Stimulated activated effector memory CD8-positive, alpha-beta T cell treated with anti-CD3 and anti-CD28 coated beads, Interleukin-12 subunit alpha, Interleukin-12 subunit beta, amount 100 ng/mL, for 72 hours (primary cell): ENCODE measurements around the gene DPYSL3.
"Not testable (repeated sequence)": the region's sequence is repeated elsewhere in the genome, so short reads cannot be mapped to it uniquely, and the experiment has no call there.

Source experiments
- ATAC-seq: fragments of 150-1000 bp; cut with Tn5 transposase; 2 replicates; pipeline ENCODE4 v1.10.0; 2021
- DNase-seq, 2 donors: peaks; one replicate each; pipeline ENCODE4 v3.0.0; 2021 to 2022; ENCODE audit warnings: low spot score in 2 of 2
- H3K27ac Mint-ChIP-seq: one replicate; pipeline ENCODE4 v1.8.0; 2022; ENCODE audit warnings: mild to moderate bottlenecking, mixed read lengths
- H3K36me3 Mint-ChIP-seq: one replicate; pipeline ENCODE4 v1.8.0; 2022; ENCODE audit warnings: mild to moderate bottlenecking, mixed read lengths
- H3K4me1 Mint-ChIP-seq: one replicate; pipeline ENCODE4 v1.8.0; 2022; ENCODE audit warnings: mixed read lengths
- H3K4me3 Mint-ChIP-seq: one replicate; pipeline ENCODE4 v1.8.0; 2022; ENCODE audit warnings: mild to moderate bottlenecking, mixed read lengths
- H3K9me3 Mint-ChIP-seq: one replicate; pipeline ENCODE4 v1.8.0; 2022; ENCODE audit warnings: mixed read lengths

DPYSL3 gene

DNA sequence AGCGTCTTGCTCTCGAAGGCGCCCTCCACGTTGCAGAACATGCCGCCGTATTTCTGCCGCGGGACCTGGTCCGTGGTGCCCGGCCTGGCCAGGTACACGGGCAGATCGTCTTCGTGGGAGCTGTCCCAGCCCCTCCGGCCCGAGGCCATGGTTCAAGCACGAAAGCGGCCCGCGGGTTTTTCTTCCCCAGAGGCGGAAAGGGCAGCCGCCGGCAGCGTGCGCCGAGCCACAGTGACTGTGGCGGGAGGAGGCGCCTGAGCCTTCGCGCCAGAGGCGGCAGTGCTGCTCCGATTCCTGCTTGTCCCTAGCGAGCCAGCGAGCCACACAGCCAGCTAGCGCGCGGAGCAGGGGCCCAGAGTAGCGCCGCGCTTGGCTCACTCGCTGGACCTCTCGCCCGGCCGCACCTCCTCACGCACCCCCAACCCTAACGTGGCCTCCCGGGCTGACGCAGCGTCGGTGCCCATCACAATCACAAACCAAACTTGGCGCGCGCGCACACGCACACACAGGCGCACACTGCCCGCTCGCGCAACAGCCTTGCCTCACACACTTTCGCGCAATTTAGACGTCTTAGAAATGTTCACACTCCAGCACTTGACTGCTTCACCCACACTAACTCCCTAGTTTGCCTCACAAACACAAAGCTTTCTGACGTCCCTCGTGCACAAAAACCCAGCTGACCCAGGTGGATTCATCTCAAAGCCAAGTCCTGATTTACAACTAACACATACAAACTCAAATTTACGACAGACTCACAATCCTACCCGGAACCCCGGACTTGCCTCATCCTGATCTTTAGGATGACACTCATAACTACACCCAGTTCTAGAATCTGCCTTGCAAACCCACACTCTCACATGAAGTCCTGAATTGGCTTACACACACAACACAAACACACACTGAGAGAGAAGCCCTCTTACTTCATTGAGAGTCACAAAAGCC lies at the start of gene DPYSL3:
DPYSL3 (minus strand) TSS at position 359 of the 942 bp plus-strand sequence; CDS start at position 149, 210 bp downstream.
- Mint-ChIP-seq H3K4me3 (no peak within 1 kb of the TSS), H3K9me3 (no peaks in the 10 kb centered on the region), H3K36me3 (no peaks in the 10 kb centered on the region), H3K4me1 (peaks cover 6% of the 10 kb centered on the region), H3K27ac (no peak within 1 kb of the TSS)
- DNase-seq: no peak
- ATAC-seq: peak; percentile 47

DNA sequence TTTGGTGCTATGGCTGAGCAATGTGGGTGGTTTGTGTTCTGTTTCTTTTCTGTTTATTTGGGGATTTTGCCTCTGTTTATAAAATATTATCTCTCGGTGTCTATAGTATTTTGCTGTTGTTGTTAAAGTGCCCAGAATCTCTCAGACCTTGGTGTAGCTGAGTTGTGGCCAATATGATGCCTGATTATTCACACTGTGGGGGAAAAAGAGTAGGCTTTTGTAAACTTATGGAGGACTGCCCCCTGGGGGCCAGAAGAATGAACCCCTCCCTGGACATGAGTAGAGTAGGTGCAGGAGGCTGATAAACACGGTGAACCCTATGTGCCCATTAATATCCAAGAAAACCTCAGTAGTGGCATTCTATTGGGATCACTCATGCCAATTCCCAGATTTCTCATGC lies 49.0 kb upstream of the DPYSL3 start:
- Mint-ChIP-seq H3K9me3 (no peaks in the 10 kb centered on the region), H3K27ac (no peak overlapping the region), H3K4me3 (no peak overlapping the region), H3K36me3 (no peaks in the 10 kb centered on the region), H3K4me1 (no peaks in the 10 kb centered on the region)
- ATAC-seq: peak; percentile 37
- no peak for DNase-seq

DNA sequence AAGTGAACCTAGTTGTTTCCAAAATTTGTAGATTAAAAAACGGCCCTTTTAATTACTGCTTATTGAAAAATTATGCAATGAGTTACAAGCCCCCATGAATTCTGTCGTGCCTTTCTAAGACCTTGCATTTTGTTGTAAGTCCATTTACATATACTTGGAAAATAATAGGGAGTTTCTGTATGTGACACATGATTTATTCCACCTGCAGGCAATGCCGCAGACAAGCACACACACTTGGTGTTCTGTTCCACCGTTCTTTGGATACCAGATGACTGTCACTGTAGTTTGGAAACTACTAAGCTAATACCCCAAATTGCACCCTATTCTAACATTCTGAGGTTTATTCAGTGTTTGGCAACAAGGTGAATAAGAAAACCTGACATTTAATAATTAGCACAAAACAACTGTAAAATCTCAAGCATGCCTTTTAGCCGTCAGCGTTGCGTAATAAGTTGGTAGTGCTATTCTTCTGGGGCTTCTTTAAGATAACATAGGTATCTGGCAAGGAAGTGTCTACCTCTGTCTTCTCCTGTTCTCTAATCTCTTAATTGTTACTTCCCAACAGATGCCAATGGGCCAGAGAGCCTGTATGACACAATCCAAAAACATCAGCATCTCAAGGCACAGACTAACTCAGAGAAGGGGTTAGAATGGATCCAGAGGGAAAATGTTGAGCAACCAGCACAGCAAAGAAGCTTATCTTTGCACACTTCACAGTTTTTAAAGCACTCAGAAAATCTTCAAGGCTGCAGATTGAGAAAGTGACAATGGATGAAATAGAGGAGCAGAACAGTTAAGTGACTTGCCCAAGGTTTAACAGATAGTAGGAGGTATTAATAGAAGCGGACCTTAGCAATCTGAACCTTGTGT lies 48.2 kb upstream of the DPYSL3 start:
- ATAC-seq (no peak), DNase-seq (no peak)
- Mint-ChIP-seq H3K27ac (no peak overlapping the region), H3K4me3 (no peak overlapping the region), H3K4me1 (no peaks in the 10 kb centered on the region), H3K9me3 (no peaks in the 10 kb centered on the region), H3K36me3 (no peaks in the 10 kb centered on the region)

DNA sequence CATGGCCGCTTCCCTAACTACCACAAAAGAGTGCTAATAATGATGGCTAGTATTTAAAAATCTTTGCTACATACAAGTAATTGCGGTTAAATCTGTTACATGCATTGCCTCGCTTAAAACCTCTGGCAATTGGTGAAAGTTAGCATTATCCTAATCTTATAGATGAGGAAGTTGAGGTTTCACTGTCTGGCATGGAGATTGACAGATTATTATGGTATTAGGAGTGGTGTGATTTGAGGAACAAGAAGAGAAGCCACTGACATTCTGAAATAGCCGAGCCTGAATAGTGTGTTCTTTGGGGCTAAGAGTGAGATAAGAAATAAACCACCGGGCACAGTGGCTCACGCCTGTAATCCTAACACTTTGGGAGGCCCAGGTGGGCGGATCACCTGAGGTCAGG lies 45.3 kb upstream of the DPYSL3 start:
- Mint-ChIP-seq H3K27ac (no peak overlapping the region), H3K36me3 (no peaks in the 10 kb centered on the region), H3K4me3 (no peak overlapping the region), H3K4me1 (no peaks in the 10 kb centered on the region), H3K9me3 (no peaks in the 10 kb centered on the region)
- DNase-seq (no peak), ATAC-seq (no peak)

DNA sequence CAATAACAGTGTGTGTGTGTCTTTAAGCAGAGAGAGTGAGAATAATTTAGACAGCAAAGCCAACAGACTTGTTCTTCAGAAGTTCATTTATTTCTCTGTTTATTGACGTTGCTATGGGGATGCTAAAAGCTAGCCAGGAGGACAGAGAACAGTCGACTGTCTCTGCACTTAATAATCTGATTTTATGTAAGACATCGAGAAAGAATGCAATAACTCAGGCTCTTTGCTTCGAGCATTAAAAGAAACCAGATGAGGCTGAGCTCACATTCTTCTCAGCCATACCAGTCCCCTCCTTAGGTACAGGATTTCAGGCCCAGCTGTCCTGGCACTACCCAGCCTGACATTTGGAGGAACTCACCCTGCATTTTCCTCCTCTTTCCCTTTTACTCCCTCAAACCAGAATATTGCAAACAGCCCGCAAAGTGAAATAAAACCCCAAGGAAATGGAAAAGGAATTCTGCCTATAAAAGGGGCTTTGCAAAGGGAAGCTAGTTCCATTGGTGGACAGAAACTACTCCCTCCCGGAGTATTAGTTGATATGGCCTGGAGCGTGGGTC lies 44.5 kb upstream of the DPYSL3 start:
- Mint-ChIP-seq H3K27ac (no peak overlapping the region), H3K36me3 (no peaks in the 10 kb centered on the region), H3K9me3 (peaks cover 2% of the 10 kb centered on the region), H3K4me3 (no peak overlapping the region), H3K4me1 (no peaks in the 10 kb centered on the region)
- DNase-seq: no peak
- no peak for ATAC-seq

DNA sequence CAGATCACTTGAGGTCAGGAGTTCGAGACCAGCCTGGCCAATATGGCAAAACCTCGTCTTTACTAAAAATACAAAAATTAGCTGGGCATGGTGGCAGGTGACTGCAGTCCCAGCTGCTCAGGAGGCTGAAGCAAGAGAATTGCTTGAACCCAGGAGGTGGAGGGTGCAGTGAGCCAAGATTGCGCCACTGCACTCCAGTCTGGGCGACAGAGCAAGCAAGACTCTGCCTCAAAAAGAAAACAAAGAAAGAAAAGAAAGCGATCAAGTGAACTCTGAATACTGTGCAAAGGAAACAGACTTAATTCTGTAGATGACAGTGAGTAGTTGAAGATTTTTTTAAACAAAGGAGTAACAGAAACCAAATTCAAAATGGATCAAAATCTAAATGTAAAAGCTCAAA lies 43.9 kb upstream of the DPYSL3 start:
- not testable (repeated sequence) for H3K9me3 Mint-ChIP-seq, H3K27ac Mint-ChIP-seq, H3K36me3 Mint-ChIP-seq, H3K4me1 Mint-ChIP-seq, ATAC-seq, DNase-seq, H3K4me3 Mint-ChIP-seq

DNA sequence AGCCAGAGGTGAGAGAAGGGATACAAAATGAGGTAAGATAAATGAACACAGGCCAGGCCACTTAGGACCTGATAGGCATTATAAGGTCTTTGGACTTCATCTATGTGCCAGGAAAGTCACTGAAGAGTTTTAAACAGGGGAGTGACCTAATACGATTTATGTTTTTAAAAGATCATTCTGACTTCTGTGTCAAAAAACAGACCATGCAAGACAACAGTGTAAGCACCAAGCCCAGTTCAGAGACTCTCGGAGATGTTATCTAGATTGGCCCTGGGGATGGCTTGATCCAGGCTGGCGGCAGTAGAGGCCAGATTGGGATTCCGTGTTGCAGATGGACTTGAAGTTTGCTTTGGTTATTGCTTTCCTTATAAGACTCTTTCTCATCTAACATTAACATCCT lies 43.0 kb upstream of the DPYSL3 start:
- ATAC-seq: no peak
- H3K27ac Mint-ChIP-seq: no peak overlapping the region
- DNase-seq: no peak
- no peaks in the 10 kb centered on the region for H3K4me1 Mint-ChIP-seq
- no peaks in the 10 kb centered on the region for H3K36me3 Mint-ChIP-seq
- no peak overlapping the region for H3K4me3 Mint-ChIP-seq
- peaks cover 3% of the 10 kb centered on the region for H3K9me3 Mint-ChIP-seq

DNA sequence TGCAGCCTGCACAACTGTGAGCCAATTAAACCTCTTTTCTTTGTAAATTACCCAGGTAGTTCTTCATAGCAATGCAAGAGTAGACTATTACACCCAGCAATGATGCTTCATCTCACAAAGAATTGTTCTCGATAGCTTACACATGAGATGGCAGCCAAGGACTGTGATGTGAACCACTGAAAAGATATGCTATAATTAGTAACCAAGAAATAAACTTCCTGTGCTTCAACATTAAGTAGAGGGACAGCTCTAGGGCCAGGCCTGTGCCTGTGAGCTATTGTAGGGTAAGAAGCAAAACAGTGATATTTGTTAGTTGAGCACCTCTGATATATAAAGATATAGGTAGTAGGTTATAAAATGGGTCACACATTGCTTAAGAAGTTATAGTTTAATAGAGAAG lies 41.8 kb upstream of the DPYSL3 start:
- no peak for DNase-seq
- peaks cover 3% of the 10 kb centered on the region for H3K9me3 Mint-ChIP-seq
- no peak for ATAC-seq

DNA sequence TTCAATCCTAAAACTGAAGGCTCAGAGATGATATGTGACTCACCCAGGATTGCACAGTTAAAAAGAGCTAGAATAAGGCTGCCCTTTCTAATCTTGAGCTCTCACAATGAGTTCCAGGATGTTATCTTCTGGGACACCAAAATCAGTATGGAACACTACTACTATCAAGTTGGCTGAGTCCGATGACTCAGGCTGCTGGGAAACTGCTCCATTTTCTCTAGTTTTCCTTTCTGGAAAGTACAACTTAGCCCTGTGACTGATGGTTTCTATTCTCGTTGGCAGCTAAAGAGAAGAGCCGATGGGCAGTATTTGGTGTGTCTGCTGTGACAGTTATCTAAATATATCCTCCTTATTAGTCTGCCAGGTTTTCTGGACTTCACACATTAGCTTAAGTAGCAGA lies 37.9 kb upstream of the DPYSL3 start:
- H3K36me3 Mint-ChIP-seq: no peaks in the 10 kb centered on the region
- H3K9me3 Mint-ChIP-seq: peaks cover 3% of the 10 kb centered on the region
- no peak for ATAC-seq
- no peak overlapping the region for H3K4me3 Mint-ChIP-seq
- no peak overlapping the region for H3K27ac Mint-ChIP-seq
- no peak for DNase-seq
- H3K4me1 Mint-ChIP-seq: no peaks in the 10 kb centered on the region

More for the DNA sequence above, 41.8 kb upstream of the DPYSL3 start:
- H3K4me3 Mint-ChIP-seq: no peak overlapping the region
- H3K36me3 Mint-ChIP-seq: no peaks in the 10 kb centered on the region
- H3K4me1 Mint-ChIP-seq: no peaks in the 10 kb centered on the region
- H3K27ac Mint-ChIP-seq: no peak overlapping the region

DNA sequence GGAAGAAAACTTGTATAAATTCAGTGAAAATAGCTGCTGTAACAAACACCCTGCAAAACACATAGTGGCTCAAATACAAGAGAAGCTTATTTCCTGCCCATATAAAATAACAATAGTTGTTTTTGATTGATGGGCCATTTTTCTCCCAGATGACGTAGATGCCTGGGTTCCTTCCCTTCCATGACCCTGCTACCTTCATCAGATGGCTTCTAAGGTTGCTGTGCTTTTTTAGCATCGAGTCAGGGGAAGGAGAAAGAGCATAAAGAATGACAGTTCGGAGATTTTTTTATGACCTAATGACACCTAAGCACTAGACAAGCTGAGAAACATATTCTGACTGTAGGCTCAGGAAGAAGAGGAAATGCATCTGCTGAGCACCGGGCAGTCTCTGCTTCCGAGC lies 34.7 kb upstream of the DPYSL3 start:
- DNase-seq (no peak), ATAC-seq (no peak)
- Mint-ChIP-seq H3K9me3 (peaks cover 3% of the 10 kb centered on the region), H3K4me1 (no peaks in the 10 kb centered on the region), H3K36me3 (no peaks in the 10 kb centered on the region), H3K4me3 (no peak overlapping the region), H3K27ac (no peak overlapping the region)

DNA sequence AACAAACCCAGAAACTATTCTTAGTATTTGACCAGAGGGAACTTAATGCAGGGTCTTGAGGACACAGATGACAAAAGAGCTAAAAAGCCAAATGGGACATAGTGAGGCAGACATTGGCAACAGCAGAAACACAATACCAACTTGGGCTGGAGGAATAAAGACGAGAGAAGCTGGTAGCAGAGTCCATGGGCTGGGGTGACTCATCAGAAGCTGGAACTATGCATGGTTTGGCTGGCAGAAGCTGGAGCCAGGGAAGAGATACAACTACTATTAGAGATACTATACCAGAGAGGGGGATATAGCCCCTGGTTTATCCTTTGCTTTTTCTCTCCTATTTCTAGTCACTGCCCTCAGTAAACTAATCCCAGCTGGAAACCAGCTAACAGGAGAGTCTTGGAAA lies 29.2 kb upstream of the DPYSL3 start:
- DNase-seq: no peak
- no peak overlapping the region for H3K27ac Mint-ChIP-seq
- H3K4me1 Mint-ChIP-seq: no peaks in the 10 kb centered on the region
- no peak for ATAC-seq
- H3K9me3 Mint-ChIP-seq: no peaks in the 10 kb centered on the region
- H3K4me3 Mint-ChIP-seq: no peak overlapping the region
- no peaks in the 10 kb centered on the region for H3K36me3 Mint-ChIP-seq

DNA sequence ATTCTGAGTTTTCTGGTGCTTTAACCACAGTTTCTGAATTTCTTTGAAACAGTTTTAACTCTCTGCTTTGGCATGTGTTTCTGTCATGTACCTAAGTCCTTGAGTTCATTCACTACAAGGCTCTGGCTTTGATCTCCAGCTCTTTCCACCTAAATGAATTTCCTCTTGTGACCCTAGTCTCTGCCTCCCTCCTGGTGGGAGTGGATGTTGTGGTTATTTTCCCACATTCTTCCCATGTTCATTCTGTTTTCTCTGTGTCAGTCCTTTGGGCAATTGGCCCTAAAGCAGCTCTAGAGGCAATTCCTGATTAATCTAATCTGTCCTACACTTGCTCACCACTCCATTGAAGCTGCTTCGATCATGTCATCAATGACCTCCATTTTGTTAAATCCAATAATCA lies 28.4 kb upstream of the DPYSL3 start:
- H3K36me3 Mint-ChIP-seq: no peaks in the 10 kb centered on the region
- DNase-seq (no peak), ATAC-seq (no peak)
- H3K27ac Mint-ChIP-seq: no peak overlapping the region
- H3K4me1 Mint-ChIP-seq: no peaks in the 10 kb centered on the region
- no peaks in the 10 kb centered on the region for H3K9me3 Mint-ChIP-seq
- H3K4me3 Mint-ChIP-seq: no peak overlapping the region

DNA sequence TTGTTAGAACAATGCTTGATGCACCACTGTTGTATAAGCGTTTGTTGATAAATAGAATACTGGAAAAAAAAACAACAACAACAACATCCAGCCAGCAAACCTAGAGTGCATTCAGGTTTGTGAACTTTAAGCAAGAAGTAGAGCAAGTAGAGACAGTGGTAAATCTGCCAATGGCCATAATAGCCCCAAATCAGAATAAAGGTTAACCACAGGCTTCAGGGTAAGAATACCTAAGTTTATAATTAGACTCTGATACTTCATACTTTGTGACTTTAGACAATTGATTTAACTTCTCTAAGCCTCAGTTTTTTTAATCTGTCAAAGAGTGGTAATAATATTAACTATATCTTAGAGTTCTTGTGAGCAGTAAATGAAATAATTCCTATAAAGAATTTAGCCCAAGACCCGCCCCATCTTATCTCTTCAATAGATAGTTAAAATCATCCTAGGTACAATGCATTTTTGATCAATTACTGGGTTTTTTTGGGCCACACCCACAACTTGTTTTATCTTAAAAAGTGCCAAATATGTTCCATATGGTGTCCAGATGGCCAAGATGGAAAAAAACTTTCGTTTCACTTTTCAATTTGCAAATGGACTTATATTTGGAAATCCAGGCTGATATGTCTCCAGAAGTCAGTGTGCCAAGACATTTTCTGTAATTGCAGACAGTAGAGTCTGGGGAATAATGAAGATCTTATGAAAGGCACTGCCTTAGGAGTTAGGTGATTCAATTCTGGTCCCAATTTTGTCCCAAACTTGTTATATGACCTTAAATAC lies 24.5 kb upstream of the DPYSL3 start:
- H3K36me3 Mint-ChIP-seq: no peaks in the 10 kb centered on the region

DNA sequence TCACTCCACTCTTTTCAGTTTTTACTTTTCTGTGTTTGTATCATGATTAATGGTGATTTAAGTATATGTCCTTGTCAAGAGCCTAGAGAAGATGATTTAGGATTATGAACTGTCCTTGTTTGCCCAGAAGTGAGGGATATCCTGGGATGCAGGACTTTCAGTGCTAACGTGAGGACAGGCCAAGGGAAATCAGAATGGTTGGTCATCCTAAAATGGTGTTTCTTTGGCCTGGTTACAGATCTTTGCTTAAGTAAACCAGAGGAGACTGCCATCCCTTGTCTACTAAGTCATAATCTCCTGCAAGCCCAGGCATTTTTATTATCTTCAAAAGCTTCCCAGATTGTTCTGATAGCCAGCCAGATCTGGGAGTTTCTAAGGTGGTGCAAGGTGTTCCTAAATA lies 22.3 kb upstream of the DPYSL3 start:
- DNase-seq (no peak), ATAC-seq (no peak)
- H3K9me3 Mint-ChIP-seq: no peaks in the 10 kb centered on the region
- no peak overlapping the region for H3K27ac Mint-ChIP-seq
- H3K4me1 Mint-ChIP-seq: no peaks in the 10 kb centered on the region
- H3K36me3 Mint-ChIP-seq: no peaks in the 10 kb centered on the region
- H3K4me3 Mint-ChIP-seq: no peak overlapping the region

More for the DNA sequence above, 24.5 kb upstream of the DPYSL3 start:
- ATAC-seq: no peak
- H3K9me3 Mint-ChIP-seq: no peaks in the 10 kb centered on the region
- H3K4me1 Mint-ChIP-seq: no peaks in the 10 kb centered on the region
- H3K27ac Mint-ChIP-seq: no peak overlapping the region
- DNase-seq: no peak
- no peak overlapping the region for H3K4me3 Mint-ChIP-seq
